GM18858 (cell line): ENCODE data around the gene RESF1.
A peak's percentile ranks its signal among the peaks of the same experiment; 100 is the strongest.

Experiments
- ATAC-seq: cut with Tn5 transposase; IDR thresholded peaks from one replicate; pipeline ENCODE4 v1.9.1; 2021; ENCODE audit not compliant: unreplicated experiment

The RESF1 gene

GRCh38 chr12:31959701-31960391, 631 bp downstream of the RESF1 start:
- peak; percentile 24 for ATAC-seq

DNA sequence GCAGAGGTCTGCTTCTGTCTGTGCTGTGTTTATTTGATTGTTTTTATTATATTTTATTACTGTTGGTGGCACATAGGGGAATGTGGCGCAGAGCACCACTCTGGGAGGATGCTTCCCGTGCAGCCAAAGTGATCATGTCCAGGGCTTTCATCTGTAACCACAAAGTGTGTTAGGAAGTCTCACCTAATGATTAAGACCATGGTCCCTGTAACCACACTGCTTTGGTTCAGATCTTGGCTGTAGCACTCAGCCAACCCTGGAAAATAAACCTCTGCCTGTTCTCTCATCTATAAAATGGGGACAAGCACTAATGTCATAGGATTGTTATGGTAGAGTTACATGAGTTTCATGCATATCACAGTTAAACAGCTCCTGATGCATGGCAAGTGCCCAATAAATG, 1.9 kb downstream of the RESF1 start:
- no peak for ATAC-seq

GRCh38 chr12:31962076-31962475, 2.9 kb downstream of the RESF1 start:
- no peak for ATAC-seq

- ATAC-seq = no peak
These were observed 5.1 kb downstream of the RESF1 start for GRCh38 chr12:31964280-31964679.

GRCh38 chr12:31965090-31965489, 5.9 kb downstream of the RESF1 start:
- ATAC-seq = no peak

DNA sequence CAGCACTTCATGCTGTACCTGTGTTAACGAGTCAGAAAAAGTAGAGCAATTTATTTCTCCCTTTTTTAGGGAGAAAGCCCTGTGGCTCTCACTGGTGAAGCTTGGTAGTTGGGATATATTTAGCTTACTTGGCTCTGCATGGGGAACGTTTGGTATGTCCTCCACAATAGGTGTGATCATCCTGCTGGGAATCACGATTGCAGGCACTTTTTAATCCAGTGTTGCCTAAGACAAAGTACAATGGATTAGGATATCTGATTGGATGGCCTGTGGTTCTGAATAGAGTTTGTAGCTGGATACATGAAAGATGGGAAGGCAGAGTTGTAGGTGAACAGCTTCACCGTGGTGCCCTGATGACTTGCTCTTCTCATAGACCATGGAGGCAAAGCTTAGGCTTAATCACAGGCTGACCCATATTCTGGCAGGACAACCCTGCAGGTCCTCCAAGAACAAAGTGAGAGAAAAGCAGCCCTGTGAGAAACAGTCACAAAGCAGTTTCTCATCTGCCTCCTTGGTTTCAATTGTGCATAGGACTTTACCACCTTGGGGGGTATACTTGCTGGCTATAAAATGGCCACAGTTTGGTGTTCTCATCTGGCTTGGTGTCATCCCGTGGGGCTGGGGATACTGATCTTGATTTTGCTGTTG, 7.5 kb downstream of the RESF1 start:
- no peak for ATAC-seq

DNA sequence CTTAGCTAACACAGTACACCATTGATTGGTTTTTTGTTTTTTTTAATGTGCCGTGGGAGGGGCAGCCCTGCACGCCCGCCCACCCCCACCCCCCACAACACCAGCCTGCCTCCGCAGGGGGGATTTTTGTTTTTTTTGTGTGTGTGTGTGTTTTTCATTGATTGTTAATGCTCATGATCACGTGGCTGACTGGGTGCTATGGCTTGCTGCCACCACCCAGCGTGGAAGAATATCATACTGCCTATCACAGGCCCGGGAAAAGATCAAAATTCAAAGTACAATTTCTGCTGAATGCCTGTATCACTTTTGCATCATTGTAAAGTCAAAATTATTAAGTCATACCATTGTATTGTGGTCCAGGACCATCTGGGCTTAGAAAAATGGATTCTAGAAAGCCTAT, 8.3 kb downstream of the RESF1 start:
- no peak for ATAC-seq

DNA sequence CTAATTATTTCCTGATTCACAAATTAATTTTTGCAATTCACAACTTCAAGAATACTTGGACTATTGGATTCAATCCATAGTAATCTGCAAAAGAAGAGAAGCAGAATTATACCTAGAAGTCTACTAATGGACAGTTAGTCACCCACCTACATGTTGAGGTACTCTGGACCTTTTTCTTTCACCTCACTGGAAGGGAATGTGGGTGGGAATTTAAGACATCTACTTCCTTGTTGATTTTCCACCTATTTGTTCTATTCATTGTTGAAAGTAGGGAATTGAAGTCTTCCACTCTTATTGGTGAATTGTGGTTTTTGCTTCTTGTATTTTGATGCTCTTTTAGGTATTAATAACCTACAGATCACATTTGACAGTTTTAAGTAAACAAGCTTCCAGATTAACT, 11.0 kb downstream of the RESF1 start:
- ATAC-seq = no peak

- ATAC-seq = no peak
These were observed 14.6 kb downstream of the RESF1 start for GRCh38 chr12:31973818-31974217.

GRCh38 chr12:31974673-31975072, 15.5 kb downstream of the RESF1 start:
- ATAC-seq = no peak

DNA sequence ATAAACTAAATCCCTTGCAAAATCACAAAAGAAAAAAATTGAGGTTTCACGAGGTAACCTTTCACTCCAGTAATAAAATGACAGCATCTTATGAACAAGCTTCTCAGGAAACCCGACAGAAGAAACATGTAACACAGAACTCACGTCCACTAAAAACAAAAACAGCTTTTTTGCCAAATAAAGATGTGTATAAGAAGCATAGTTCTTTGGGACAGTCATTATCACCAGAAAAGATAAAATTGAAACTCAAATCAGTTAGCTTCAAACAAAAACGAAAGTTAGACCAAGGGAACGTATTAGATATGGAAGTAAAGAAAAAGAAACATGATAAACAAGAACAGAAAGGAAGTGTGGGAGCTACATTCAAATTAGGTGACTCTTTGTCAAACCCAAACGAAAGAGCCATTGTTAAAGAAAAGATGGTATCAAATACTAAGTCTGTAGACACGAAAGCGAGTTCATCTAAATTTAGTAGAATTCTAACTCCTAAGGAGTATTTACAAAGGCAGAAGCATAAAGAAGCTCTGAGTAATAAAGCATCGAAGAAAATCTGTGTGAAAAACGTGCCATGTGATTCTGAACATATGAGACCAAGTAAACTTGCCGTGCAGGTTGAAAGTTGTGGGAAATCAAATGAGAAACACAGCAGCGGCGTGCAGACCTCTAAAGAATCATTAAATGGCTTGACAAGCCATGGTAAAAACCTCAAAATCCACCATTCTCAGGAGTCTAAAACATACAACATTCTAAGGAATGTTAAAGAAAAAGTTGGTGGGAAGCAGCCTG, 25.8 kb downstream of the RESF1 start:
- ATAC-seq = no peak

- ATAC-seq = no peak
These were observed 26.6 kb downstream of the RESF1 start for GRCh38 chr12:31985832-31986231.

- ATAC-seq = no peak
These were observed 30.6 kb downstream of the RESF1 start for GRCh38 chr12:31989571-31990362.

DNA sequence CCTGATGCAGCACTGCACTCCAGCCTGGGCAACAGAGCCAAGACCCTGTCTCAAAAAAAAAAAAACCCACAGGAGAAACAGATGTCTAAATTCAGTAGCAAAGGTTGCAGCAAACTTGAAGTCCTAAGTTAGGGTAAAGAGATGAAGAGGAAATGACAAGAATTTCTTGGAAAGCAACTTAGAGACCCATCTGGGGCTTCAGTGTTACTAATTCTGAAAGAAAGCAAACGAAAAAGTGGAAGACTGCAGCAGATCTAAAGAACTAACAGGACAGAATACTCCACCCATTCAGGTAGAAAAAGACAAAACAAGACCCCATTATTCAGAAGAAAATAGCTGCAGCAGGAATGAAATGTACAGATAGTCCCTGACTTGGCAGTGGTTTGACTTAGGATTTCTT, 31.9 kb downstream of the RESF1 start:
- ATAC-seq = no peak

GRCh38 chr12:31991815-31992214, 32.6 kb downstream of the RESF1 start:
- peak; percentile 66 for ATAC-seq

DNA sequence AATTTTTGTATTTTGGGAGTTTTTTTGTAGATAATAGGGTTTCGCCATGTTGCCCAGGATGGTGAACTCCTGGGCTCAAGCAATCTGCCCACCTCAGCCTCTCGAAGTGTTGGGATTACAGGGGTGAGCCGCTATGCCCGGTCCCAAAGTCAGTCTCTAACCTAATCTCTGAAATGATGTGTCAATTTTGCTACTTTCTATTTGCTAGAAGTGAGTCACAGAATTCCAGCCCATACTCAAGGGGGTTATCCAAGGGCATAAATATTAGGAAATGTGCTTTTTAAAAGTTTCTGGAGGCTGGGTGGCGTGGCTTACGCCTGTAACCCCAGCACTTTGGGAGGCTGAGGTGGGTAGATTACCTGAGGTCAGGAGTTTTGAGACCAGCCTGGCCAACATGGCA, 40.5 kb downstream of the RESF1 start:
- ATAC-seq = no peak

DNA sequence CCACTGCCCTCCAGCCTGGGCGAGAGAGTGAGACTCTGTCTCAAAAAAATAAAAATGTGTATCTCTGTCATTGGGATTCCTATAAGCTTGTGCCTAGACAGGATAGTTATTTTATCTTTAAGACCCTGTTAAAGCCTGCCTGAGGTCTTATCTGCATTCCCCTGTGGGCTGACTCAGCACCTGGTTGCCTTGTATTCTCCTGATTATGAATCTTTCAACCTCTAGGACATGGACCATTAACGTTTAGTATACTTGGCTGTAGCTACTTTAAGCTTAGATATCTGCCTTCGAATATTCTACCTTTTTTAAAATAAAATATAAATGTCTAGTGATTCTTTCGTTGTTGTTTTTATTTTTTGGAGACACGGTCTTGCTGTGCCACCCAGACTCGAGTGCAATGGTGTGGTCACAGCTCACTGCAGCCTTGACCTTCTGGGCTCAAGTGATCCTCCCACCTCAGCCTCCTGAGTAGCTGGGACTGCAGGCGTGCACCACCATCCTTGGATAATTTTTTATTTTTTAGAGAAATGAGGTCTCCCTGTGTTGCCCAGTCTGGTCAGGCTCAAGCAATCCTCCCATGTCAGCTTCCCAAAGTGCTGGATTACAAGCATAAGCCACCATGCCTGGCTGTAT, 41.3 kb downstream of the RESF1 start:
- ATAC-seq = no peak

- no peak for ATAC-seq
These were observed 43.8 kb downstream of the RESF1 start for GRCh38 chr12:32002848-32003493.

GRCh38 chr12:32003654-32004053, 44.4 kb downstream of the RESF1 start:
- no peak for ATAC-seq

- ATAC-seq = no peak
These were observed 46.4 kb downstream of the RESF1 start for GRCh38 chr12:32005496-32006125.
